Lower leg skin (tissue), 3 donors: Measurements from ENCODE around the gene CHPF2.

Experiments used
- CTCF ChIP-seq, 3 donors: fragments of 450-650 bp; IDR thresholded peaks; one replicate each; pipeline ENCODE4 v1.5.1; 2016; ENCODE audit warnings: antibody characterized with exemption in 3 of 3, mild to moderate bottlenecking in 3 of 3, moderate library complexity in 2 of 3
- POLR2A ChIP-seq, 2 donors: fragments of 450-650 bp; IDR thresholded peaks; one replicate each; pipeline ENCODE4 v1.6.1; 2016 to 2017; ENCODE audit warnings: antibody characterized with exemption in 2 of 2, mild to moderate bottlenecking in 1 of 2, moderate library complexity in 1 of 2

GRCh38 chr7:151236406-151236805, 4.1 kb downstream of the CHPF2 start:
- no peak for TF ChIP-seq CTCF (IDR thresholded peaks at IDR 0.05)
- no peak for TF ChIP-seq POLR2A (IDR thresholded peaks at IDR 0.05)
